Caco-2 (cell line): Measurements from ENCODE around the gene EHD1. TPM values are rescaled to one million over a fixed set of nuclear protein-coding genes. Genes with fewer than 3 reads are reported as not detected.
A peak's percentile ranks its signal among the peaks of the same experiment; 100 is the strongest.

Source experiments
- BruUV-seq: library from RNA; stranded (reverse); fragments of 400-500 nt; replicated peaks from 2 replicates; lab custom pipeline; 2021; lab: Mats Ljungman, UMichigan
- CTCF ChIA-PET: fragments of 300-600 bp; sonication (Branson Sonifier 250); formaldehyde crosslinking; loops from one replicate; lab custom pipeline; 2022; ENCODE audit warnings: antibody characterized with exemption; lab: Charles Lee
- POLR2A ChIA-PET: fragments of 300-600 bp; sonication (Branson Sonifier 250); formaldehyde crosslinking; loops from one replicate; lab custom pipeline; 2022; ENCODE audit warnings: antibody characterized with exemption; lab: Charles Lee
- DNase-seq, 2 experiments: peaks; one replicate each; pipeline versions ENCODE4 v3.0.0 to v3.0.0-alpha.2; 2020 to 2022
- H3K27me3 ChIP-seq: replicated peaks from 2 replicates; pipeline ENCODE4 v1.6.0; 2011; ENCODE audit warnings: low read length; ENCODE audit not compliant: control insufficient read depth, insufficient read depth
- H3K36me3 ChIP-seq: 2 replicates; pipeline ENCODE4 v1.5.1; 2011; ENCODE audit warnings: low read length; ENCODE audit not compliant: control insufficient read depth, insufficient read depth
- H3K4me1 ChIP-seq: fragments of 250-450 bp; sonication (Bioruptor Pico); 2 replicates; pipeline ENCODE4 v1.5.1; 2020; ENCODE audit warnings: mild to moderate bottlenecking
- H3K4me3 ChIP-seq: 2 replicates; pipeline ENCODE4 v1.5.1; 2011; ENCODE audit warnings: low read depth, mild to moderate bottlenecking, control low read depth, low read length
- H3K9me3 ChIP-seq: fragments of 250-450 bp; sonication (Bioruptor Pico); 2 replicates; pipeline ENCODE4 v1.5.1; 2020; ENCODE audit warnings: mild to moderate bottlenecking, moderate library complexity
- H3K27ac Mint-ChIP-seq: one replicate; pipeline ENCODE4 v1.8.0; 2022; ENCODE audit warnings: mixed read lengths; ENCODE audit not compliant: unreplicated experiment
- H3K27me3 Mint-ChIP-seq: one replicate; pipeline ENCODE4 v1.8.0; 2022; ENCODE audit warnings: mixed read lengths; ENCODE audit not compliant: insufficient read depth, unreplicated experiment
- H3K36me3 Mint-ChIP-seq: one replicate; pipeline ENCODE4 v1.8.0; 2022; ENCODE audit warnings: mild to moderate bottlenecking, mixed read lengths; ENCODE audit not compliant: insufficient read depth, unreplicated experiment
- H3K4me1 Mint-ChIP-seq: one replicate; pipeline ENCODE4 v1.8.0; 2022; ENCODE audit warnings: low read depth, mixed read lengths; ENCODE audit not compliant: unreplicated experiment
- H3K4me3 Mint-ChIP-seq: one replicate; pipeline ENCODE4 v1.8.0; 2022; ENCODE audit warnings: mild to moderate bottlenecking, moderate library complexity, mixed read lengths; ENCODE audit not compliant: unreplicated experiment
- H3K9me3 Mint-ChIP-seq: one replicate; pipeline ENCODE4 v1.8.0; 2022; ENCODE audit warnings: mixed read lengths; ENCODE audit not compliant: unreplicated experiment
- CTCF ChIP-seq, 2 experiments: fragments of 200-600 bp in 1 of 2; IDR thresholded peaks; 1 replicate in 1 of 2; 2 replicates in 1 of 2; pipeline versions ENCODE4 v1.5.1 to v1.8.0; 2011 to 2022; ENCODE audit warnings: antibody characterized with exemption in 1 of 2, control low read depth in 1 of 2, inconsistent platforms in 1 of 2, low read depth in 1 of 2, low read length in 1 of 2, mild to moderate bottlenecking in 1 of 2, moderate library complexity in 1 of 2; ENCODE audit not compliant: insufficient read depth in 1 of 2, severe bottlenecking in 1 of 2, unreplicated experiment in 1 of 2
- intact Hi-C: fragments of 100-400 bp; cut with micrococcal nuclease; formaldehyde crosslinking; loops from one replicate; pipeline ENCODE4 v1.10.0; 2022; ENCODE audit not compliant: unreplicated experiment
- total RNA-seq: library from RNA; stranded (reverse); gene quantifications from 2 replicates; pipeline ENCODE4 v1.2.3, GENCODE V29; 2022

Gene EHD1
- total RNA-seq, 1 experiment from 2014 or later: 129 TPM

GRCh38 chr11:64874308-64875240 lies 3.8 kb downstream of the EHD1 start:
- no peaks in the 10 kb centered on the region for H3K27me3 ChIP-seq
- Mint-ChIP-seq H3K36me3 (peaks cover 93% of the 10 kb centered on the region), H3K27me3 (no peaks in the 10 kb centered on the region), H3K4me1 (peaks cover 22% of the 10 kb centered on the region), H3K27ac (peak overlapping the region; percentile 21), H3K4me3 (no peak overlapping the region), H3K9me3 (no peaks in the 10 kb centered on the region)
- no peak overlapping the region for H3K4me3 ChIP-seq
- TF ChIP-seq CTCF (IDR thresholded peaks at IDR 0.05; ENCODE audit: insufficient read depth in 1 of 2, low read depth in 1 of 2, low read length in 1 of 2, severe bottlenecking in 1 of 2, unreplicated experiment in 1 of 2): no peak
- ChIA-PET POLR2A (no interaction called here), CTCF (interaction anchor here (1.2 kb wide), 1 partner anchor 14 kb away, joined by 4 read pairs; no protein-coding TSS in a partner anchor)
- H3K4me1 ChIP-seq: peaks cover 63% of the 10 kb centered on the region
- DNase-seq: no peak
- H3K9me3 ChIP-seq: no peaks in the 10 kb centered on the region
- intact Hi-C loops: no loop called here
- no TSS peak for BruUV-seq
- peaks cover 9% of the 10 kb centered on the region for H3K36me3 ChIP-seq

- H3K36me3 ChIP-seq: peaks cover 11% of the 10 kb centered on the region
- Mint-ChIP-seq H3K4me1 (peaks cover 26% of the 10 kb centered on the region), H3K27me3 (no peaks in the 10 kb centered on the region), H3K4me3 (peak overlapping the region; percentile 54), H3K9me3 (no peaks in the 10 kb centered on the region), H3K36me3 (peaks cover 91% of the 10 kb centered on the region), H3K27ac (peak overlapping the region; percentile 63)
- POLR2A ChIA-PET: interaction anchor here (0.6 to 1.1 kb wide), 2 partner anchors 8 to 20 kb away, joined by 4 to 7 read pairs; no protein-coding TSS in a partner anchor
- peaks cover 76% of the 10 kb centered on the region for H3K4me1 ChIP-seq
- DNase-seq: no peak
- CTCF ChIA-PET: interaction anchor here (1.0 to 1.6 kb wide), 3 partner anchors 8 to 24 kb away, joined by 4 to 9 read pairs (median 6); no protein-coding TSS in a partner anchor
- H3K9me3 ChIP-seq: no peaks in the 10 kb centered on the region
- no peak overlapping the region for H3K4me3 ChIP-seq
- BruUV-seq: no TSS peak
- TF ChIP-seq CTCF (IDR thresholded peaks at IDR 0.05; ENCODE audit: insufficient read depth in 1 of 2, low read depth in 1 of 2, low read length in 1 of 2, severe bottlenecking in 1 of 2, unreplicated experiment in 1 of 2): no peak
- H3K27me3 ChIP-seq: no peaks in the 10 kb centered on the region
- intact Hi-C loops: no loop called here
Observed at GRCh38 chr11:64872790-64873488, 5.5 kb downstream of the EHD1 start.

GRCh38 chr11:64871492-64871891 lies 6.9 kb downstream of the EHD1 start:
- Mint-ChIP-seq H3K36me3 (peaks cover 89% of the 10 kb centered on the region), H3K9me3 (no peaks in the 10 kb centered on the region), H3K4me1 (peaks cover 26% of the 10 kb centered on the region), H3K4me3 (peak overlapping the region; percentile 62), H3K27ac (peak overlapping the region; percentile 90), H3K27me3 (no peaks in the 10 kb centered on the region)
- no peak for TF ChIP-seq CTCF (IDR thresholded peaks at IDR 0.05; ENCODE audit: insufficient read depth in 1 of 2, low read depth in 1 of 2, low read length in 1 of 2, severe bottlenecking in 1 of 2, unreplicated experiment in 1 of 2)
- H3K36me3 ChIP-seq: peaks cover 12% of the 10 kb centered on the region
- no peaks in the 10 kb centered on the region for H3K27me3 ChIP-seq
- no peaks in the 10 kb centered on the region for H3K9me3 ChIP-seq
- no peak for DNase-seq
- intact Hi-C loops: loop anchor here (2.0 kb wide), 1 partner anchor 17 kb away; no protein-coding TSS in a partner anchor
- no TSS peak for BruUV-seq
- H3K4me1 ChIP-seq: peaks cover 72% of the 10 kb centered on the region
- POLR2A ChIA-PET: no interaction called here
- CTCF ChIA-PET: no interaction called here
- H3K4me3 ChIP-seq: no peak overlapping the region
